Activated B cell treated with CpG ODN at 0.5 μM for 24 hours (primary cell): ENCODE results near the gene FAM78A. TPM values are rescaled to one million over a fixed set of nuclear protein-coding genes. Genes with fewer than 3 reads are reported as not detected.
A peak's percentile ranks its signal among the peaks of the same experiment; 100 is the strongest.

Experiments used
- ATAC-seq: fragments of 200-7000 bp; cut with Tn5 transposase; one replicate; pipeline ENCODE4 v1.10.0; 2021; ENCODE audit warnings: low read depth, mild to moderate bottlenecking, moderate library complexity
- CTCF ChIA-PET: fragments of 350-600 bp; sonication (Branson Sonifier 250); formaldehyde crosslinking; loops from one replicate; lab custom pipeline; 2021; ENCODE audit warnings: antibody characterized with exemption; lab: Charles Lee
- POLR2A ChIA-PET: fragments of 350-600 bp; sonication (Branson Sonifier 250); formaldehyde crosslinking; loops from one replicate; lab custom pipeline; 2021; ENCODE audit warnings: antibody characterized with exemption; lab: Charles Lee
- DNase-seq: peaks from one replicate; pipeline ENCODE4 v3.0.0; 2022
- H3K27ac Mint-ChIP-seq: one replicate; pipeline ENCODE4 v1.8.0; 2020; ENCODE audit warnings: mixed read lengths
- H3K27me3 Mint-ChIP-seq: one replicate; pipeline ENCODE4 v1.8.0; 2021; ENCODE audit warnings: mixed read lengths
- H3K36me3 Mint-ChIP-seq: one replicate; pipeline ENCODE4 v1.8.0; 2021; ENCODE audit warnings: low read depth, mixed read lengths
- H3K4me1 Mint-ChIP-seq: one replicate; pipeline ENCODE4 v1.8.0; 2021; ENCODE audit warnings: mixed read lengths
- H3K4me3 Mint-ChIP-seq: one replicate; pipeline ENCODE4 v1.8.0; 2020; ENCODE audit warnings: mild to moderate bottlenecking, mixed read lengths
- H3K9me3 Mint-ChIP-seq: one replicate; pipeline ENCODE4 v1.8.0; 2020; ENCODE audit warnings: mixed read lengths
- intact Hi-C: fragments of 100-400 bp; cut with micrococcal nuclease; formaldehyde crosslinking; loops from one replicate; pipeline ENCODE4 v1.15.1; 2024
- total RNA-seq: library from RNA; stranded (reverse); gene quantifications from 2 replicates; pipeline ENCODE4 v1.2.3, GENCODE V29; 2022
- TF ChIP-seq, protein P1 (sequence below): fragments of 200-600 bp; IDR thresholded peaks from one replicate; pipeline ENCODE4 v1.8.0; 2022; ENCODE audit warnings: antibody characterized with exemption, mild to moderate bottlenecking

Gene FAM78A
- total RNA-seq, 1 donor from 2014 or later, result 22.9 TPM

GRCh38 chr9:131228988-131229387, 47.3 kb downstream of the FAM78A start:
- Mint-ChIP-seq H3K4me1 (peaks cover 13% of the 10 kb centered on the region), H3K36me3 (peaks cover 69% of the 10 kb centered on the region)

GRCh38 chr9:131227959-131228460, 48.3 kb downstream of the FAM78A start:
- TF ChIP-seq, protein P1, sequence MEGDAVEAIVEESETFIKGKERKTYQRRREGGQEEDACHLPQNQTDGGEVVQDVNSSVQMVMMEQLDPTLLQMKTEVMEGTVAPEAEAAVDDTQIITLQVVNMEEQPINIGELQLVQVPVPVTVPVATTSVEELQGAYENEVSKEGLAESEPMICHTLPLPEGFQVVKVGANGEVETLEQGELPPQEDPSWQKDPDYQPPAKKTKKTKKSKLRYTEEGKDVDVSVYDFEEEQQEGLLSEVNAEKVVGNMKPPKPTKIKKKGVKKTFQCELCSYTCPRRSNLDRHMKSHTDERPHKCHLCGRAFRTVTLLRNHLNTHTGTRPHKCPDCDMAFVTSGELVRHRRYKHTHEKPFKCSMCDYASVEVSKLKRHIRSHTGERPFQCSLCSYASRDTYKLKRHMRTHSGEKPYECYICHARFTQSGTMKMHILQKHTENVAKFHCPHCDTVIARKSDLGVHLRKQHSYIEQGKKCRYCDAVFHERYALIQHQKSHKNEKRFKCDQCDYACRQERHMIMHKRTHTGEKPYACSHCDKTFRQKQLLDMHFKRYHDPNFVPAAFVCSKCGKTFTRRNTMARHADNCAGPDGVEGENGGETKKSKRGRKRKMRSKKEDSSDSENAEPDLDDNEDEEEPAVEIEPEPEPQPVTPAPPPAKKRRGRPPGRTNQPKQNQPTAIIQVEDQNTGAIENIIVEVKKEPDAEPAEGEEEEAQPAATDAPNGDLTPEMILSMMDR, result no peak
- peak overlapping the region; percentile 36 for H3K27ac Mint-ChIP-seq
- H3K4me1 Mint-ChIP-seq, result peaks cover 13% of the 10 kb centered on the region
- ATAC-seq (peak; percentile 37), DNase-seq (no peak)
- H3K27me3 Mint-ChIP-seq, result no peaks in the 10 kb centered on the region
- intact Hi-C loops, result no loop called here
- peaks cover 63% of the 10 kb centered on the region for H3K36me3 Mint-ChIP-seq
- no peak overlapping the region for H3K4me3 Mint-ChIP-seq
- CTCF ChIA-PET, result no interaction called here
- no peaks in the 10 kb centered on the region for H3K9me3 Mint-ChIP-seq
- POLR2A ChIA-PET, result no interaction called here

More at GRCh38 chr9:131228988-131229387, 47.3 kb downstream of the FAM78A start:
- H3K27me3 Mint-ChIP-seq, result no peaks in the 10 kb centered on the region
- no peak for DNase-seq
- ChIA-PET CTCF (no interaction called here), POLR2A (no interaction called here)
- no peak for ATAC-seq
- TF ChIP-seq, protein P1, result no peak
- no peak overlapping the region for H3K4me3 Mint-ChIP-seq
- intact Hi-C loops, result no loop called here
- H3K27ac Mint-ChIP-seq, result no peak overlapping the region
- H3K9me3 Mint-ChIP-seq, result no peaks in the 10 kb centered on the region

DNA sequence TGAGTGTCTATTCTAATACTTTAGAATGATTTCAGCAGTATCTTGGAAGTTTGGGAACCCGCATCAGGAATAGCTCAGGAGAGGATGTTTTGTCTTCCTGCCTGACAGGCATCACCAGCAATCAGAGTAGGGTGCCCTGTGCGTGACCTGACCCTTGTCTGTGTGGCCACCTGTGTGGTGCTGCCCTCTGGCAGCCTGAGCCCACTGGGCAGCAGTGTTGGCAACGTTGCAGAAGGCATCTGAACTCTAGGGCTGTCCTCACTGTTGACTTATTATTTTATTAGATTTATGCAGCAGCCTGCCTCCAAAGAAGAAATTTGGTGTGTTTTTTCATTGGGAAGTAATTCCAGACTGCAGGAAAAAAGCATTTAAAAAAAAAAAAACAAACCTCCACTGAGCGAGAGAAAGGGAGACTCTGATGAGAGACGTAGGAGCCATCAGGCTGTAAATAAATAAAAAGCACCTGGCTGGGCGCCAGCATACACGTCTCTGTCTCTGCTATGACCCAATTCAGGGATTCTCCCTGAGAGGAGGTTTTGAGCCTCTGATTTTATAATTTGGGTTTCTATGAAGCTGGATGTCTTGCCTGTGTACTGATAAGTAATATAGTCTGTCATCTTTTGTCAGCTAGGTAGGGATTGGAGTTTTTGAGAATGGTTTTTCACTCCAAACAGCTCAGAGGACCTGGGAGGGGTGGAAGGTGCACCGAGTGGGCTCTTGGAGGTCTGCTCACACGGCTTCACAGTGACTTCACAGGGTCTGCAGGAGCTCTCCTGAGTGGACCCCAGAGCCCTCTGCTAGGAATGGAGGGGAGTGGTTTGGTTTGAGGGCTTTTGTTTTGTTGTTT, 49.0 kb downstream of the FAM78A start:
- Mint-ChIP-seq H3K4me1 (peaks cover 13% of the 10 kb centered on the region), H3K9me3 (no peaks in the 10 kb centered on the region), H3K27me3 (no peaks in the 10 kb centered on the region), H3K36me3 (peaks cover 67% of the 10 kb centered on the region), H3K27ac (no peak overlapping the region), H3K4me3 (no peak overlapping the region)
- TF ChIP-seq, protein P1, result no peak
- DNase-seq, result no peak
- POLR2A ChIA-PET, result no interaction called here
- no peak for ATAC-seq
- CTCF ChIA-PET, result no interaction called here
- intact Hi-C loops, result no loop called here

GRCh38 chr9:131226226-131226625, 50.1 kb downstream of the FAM78A start:
- POLR2A ChIA-PET, result no interaction called here
- Mint-ChIP-seq H3K27ac (no peak overlapping the region), H3K4me3 (no peak overlapping the region), H3K4me1 (peaks cover 13% of the 10 kb centered on the region), H3K9me3 (no peaks in the 10 kb centered on the region), H3K27me3 (no peaks in the 10 kb centered on the region), H3K36me3 (peaks cover 58% of the 10 kb centered on the region)
- TF ChIP-seq, protein P1, result no peak
- CTCF ChIA-PET, result no interaction called here
- DNase-seq (no peak), ATAC-seq (no peak)
- intact Hi-C loops, result no loop called here

DNA sequence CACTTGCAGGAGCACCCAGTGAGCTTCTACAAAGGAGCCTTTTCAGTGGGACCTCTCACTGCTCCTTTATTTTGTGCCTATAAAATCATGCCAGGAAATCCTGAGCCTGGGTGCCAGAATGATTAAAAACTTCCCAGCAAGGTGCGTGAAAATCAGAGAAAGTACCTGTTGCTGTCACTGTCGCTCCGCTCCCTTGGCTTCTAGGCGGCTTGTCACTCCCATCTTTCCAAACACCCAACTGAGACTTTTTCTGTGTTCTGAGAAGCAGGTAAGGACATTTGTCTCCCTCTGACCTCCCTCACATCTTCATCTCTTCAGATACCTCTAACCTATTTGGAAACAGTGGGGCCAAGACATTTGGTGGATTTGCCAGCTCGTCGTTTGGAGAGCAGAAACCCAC, 53.9 kb downstream of the FAM78A start:
- Mint-ChIP-seq H3K9me3 (no peaks in the 10 kb centered on the region), H3K27me3 (no peaks in the 10 kb centered on the region), H3K36me3 (peaks cover 55% of the 10 kb centered on the region), H3K27ac (no peak overlapping the region), H3K4me3 (no peak overlapping the region), H3K4me1 (peaks cover 7% of the 10 kb centered on the region)
- TF ChIP-seq, protein P1, result no peak
- ChIA-PET POLR2A (no interaction called here), CTCF (no interaction called here)
- ATAC-seq (no peak), DNase-seq (no peak)
- intact Hi-C loops, result no loop called here
